Activated CD4-positive, alpha-beta memory T cell treated with anti-CD3 and anti-CD28 coated beads, Interleukin-2, amount 10 ng/mL, durations not matched to agents 7 days and 5 days (primary cell): ENCODE results near the gene OR5H14. TPM values are rescaled to one million over a fixed set of nuclear protein-coding genes. Genes with fewer than 3 reads are reported as not detected.
"Not testable (repeated sequence)": the region's sequence is repeated elsewhere in the genome, so short reads cannot be mapped to it uniquely, and the experiment has no call there.

Experiments
- CTCF ChIA-PET: fragments of 350-600 bp; sonication (Branson Sonifier 250); formaldehyde crosslinking; loops from one replicate; lab custom pipeline; 2021; ENCODE audit warnings: antibody characterized with exemption, inconsistent platforms; lab: Charles Lee
- POLR2A ChIA-PET: fragments of 350-600 bp; sonication (Branson Sonifier 250); formaldehyde crosslinking; loops from one replicate; lab custom pipeline; 2021; ENCODE audit warnings: antibody characterized with exemption; lab: Charles Lee
- DNase-seq: peaks from one replicate; pipeline ENCODE4 v3.0.0-alpha.2; 2020
- H3K27ac Mint-ChIP-seq: one replicate; pipeline ENCODE4 v1.8.0; 2021; ENCODE audit warnings: mild to moderate bottlenecking, mixed read lengths
- H3K27me3 Mint-ChIP-seq: one replicate; pipeline ENCODE4 v1.8.0; 2021; ENCODE audit warnings: mixed read lengths
- H3K36me3 Mint-ChIP-seq: one replicate; pipeline ENCODE4 v1.8.0; 2021; ENCODE audit warnings: low read depth, mixed read lengths
- H3K4me1 Mint-ChIP-seq: one replicate; pipeline ENCODE4 v1.8.0; 2021; ENCODE audit warnings: mixed read lengths
- H3K4me3 Mint-ChIP-seq: one replicate; pipeline ENCODE4 v1.8.0; 2021; ENCODE audit warnings: mild to moderate bottlenecking, mixed read lengths
- H3K9me3 Mint-ChIP-seq: one replicate; pipeline ENCODE4 v1.8.0; 2021; ENCODE audit warnings: mixed read lengths
- total RNA-seq, 2 experiments: library from RNA; stranded (reverse); gene quantifications; one replicate each; pipeline ENCODE4 v1.2.3, GENCODE V29; 2021

OR5H14 gene
- total RNA-seq, 2 experiments from 2014 or later, result not detected

DNA sequence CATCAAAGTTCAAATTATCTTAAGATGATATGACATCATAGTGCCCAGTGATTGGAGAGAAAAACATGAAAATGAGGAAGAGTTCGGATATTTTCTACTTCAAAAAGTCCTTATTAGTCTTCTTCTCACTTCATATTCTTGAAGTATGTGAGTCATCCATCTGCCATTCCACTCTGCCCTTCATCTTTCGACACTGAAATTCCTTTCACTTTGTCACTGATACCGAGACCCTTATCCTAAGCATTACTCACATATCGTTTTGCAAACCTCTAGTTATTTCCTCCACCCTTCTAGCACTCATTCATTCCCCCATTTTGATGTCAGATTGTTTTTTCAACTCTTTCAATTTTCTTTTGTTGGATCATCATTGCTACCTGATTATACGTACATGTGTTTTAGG, 4.0 kb downstream of the OR5H14 start:
- Mint-ChIP-seq H3K4me3 (no peak overlapping the region), H3K9me3 (no peaks in the 10 kb centered on the region), H3K36me3 (no peaks in the 10 kb centered on the region), H3K27me3 (peaks cover 7% of the 10 kb centered on the region), H3K27ac (no peak overlapping the region), H3K4me1 (no peaks in the 10 kb centered on the region)
- POLR2A ChIA-PET, result no interaction called here
- DNase-seq, result no peak
- CTCF ChIA-PET, result no interaction called here

DNA sequence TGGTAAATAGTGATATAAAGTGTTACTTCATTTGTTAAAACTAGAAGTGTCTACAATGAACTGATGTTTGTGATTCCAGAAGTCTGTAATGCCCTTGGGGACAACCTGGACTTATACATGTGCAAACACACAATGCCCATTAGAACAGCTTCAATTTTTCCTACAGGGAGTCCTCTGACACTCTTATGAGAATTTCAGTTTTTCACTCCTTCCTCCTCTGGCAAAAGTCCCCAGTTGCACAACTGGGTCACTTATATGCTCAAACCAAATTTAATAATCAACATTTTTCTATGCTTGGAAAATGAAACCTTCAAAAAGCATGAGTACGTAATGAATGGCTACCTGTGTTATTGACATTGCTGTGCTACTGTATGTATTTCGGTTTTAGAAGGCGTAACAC, 19.1 kb downstream of the OR5H14 start, which contains the start of gene OR5H15:
OR5H15 (plus strand) TSS at position 301 of the 400 bp plus-strand sequence. CDS start 2,004 bp downstream, outside the sequence.
- POLR2A ChIA-PET, result no interaction called here
- no peak within 1 kb of the TSS for H3K4me3 Mint-ChIP-seq

DNA sequence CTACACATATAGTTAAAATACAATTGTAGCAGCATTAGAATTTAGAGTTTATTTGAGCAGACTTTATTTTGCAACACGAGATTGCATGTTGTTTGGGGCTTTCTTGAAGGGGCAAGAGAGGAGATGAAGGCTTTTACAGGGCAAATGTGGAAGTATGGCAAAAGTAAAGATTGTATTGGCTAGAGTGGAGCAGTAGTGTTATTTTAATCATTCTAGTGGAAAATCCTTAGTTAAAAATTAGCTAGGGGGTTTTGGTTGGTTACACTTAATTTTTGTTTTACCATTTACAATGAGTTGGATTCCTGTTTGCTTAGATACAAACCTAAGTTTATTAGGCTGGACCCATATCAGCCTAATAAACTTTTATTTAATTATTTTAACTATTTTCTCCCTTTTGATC, 23.8 kb downstream of the OR5H14 start:
- ChIA-PET POLR2A (no interaction called here), CTCF (no interaction called here)
- H3K36me3 Mint-ChIP-seq, result peaks cover 4% of the 10 kb centered on the region
- no peak overlapping the region for H3K4me3 Mint-ChIP-seq
- H3K27ac Mint-ChIP-seq, result no peak overlapping the region
- peaks cover 3% of the 10 kb centered on the region for H3K9me3 Mint-ChIP-seq
- peaks cover 13% of the 10 kb centered on the region for H3K27me3 Mint-ChIP-seq
- H3K4me1 Mint-ChIP-seq, result peaks cover 6% of the 10 kb centered on the region
- no peak for DNase-seq

More for the DNA sequence above, 19.1 kb downstream of the OR5H14 start, which contains the start of gene OR5H15:
- Mint-ChIP-seq H3K4me1 (no peaks in the 10 kb centered on the region), H3K27ac (no peak within 1 kb of the TSS), H3K36me3 (no peaks in the 10 kb centered on the region), H3K27me3 (peaks cover 15% of the 10 kb centered on the region), H3K9me3 (no peaks in the 10 kb centered on the region)
- CTCF ChIA-PET, result no interaction called here
- DNase-seq, result no peak

DNA sequence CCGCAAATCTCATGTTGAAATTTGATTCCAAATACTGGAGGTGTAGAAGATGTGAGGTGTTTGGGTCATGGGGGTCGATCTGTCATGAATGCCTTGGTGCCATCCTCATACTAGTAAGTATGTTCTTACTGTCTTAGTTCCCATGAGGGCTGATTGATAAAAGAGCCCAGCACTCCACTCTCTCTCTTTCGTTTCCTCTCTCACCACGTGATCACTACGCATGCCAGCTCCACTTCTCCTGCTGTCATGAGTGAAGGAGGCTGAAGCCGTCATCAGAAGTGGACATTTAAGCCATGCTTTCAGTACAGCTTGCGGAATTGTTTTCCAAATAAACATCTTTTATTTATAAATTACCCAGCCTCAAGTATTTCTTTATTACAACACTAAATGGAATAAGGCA, 25.3 kb downstream of the OR5H14 start:
- DNase-seq, result no peak
- POLR2A ChIA-PET, result no interaction called here
- H3K9me3 Mint-ChIP-seq, result peaks cover 8% of the 10 kb centered on the region
- H3K36me3 Mint-ChIP-seq, result peaks cover 4% of the 10 kb centered on the region
- no peak overlapping the region for H3K27ac Mint-ChIP-seq
- no peak overlapping the region for H3K4me3 Mint-ChIP-seq
- CTCF ChIA-PET, result interaction anchor here (1.0 kb wide), 1 partner anchor 644 kb away, joined by 4 read pairs; no protein-coding TSS in a partner anchor
- H3K27me3 Mint-ChIP-seq, result peaks cover 14% of the 10 kb centered on the region
- peaks cover 6% of the 10 kb centered on the region for H3K4me1 Mint-ChIP-seq

GRCh38 chr3:98180319-98180890, 33.1 kb downstream of the OR5H14 start:
- DNase-seq, result no peak
- H3K36me3 Mint-ChIP-seq, result no peaks in the 10 kb centered on the region
- peaks cover 5% of the 10 kb centered on the region for H3K9me3 Mint-ChIP-seq
- no peak overlapping the region for H3K27ac Mint-ChIP-seq
- ChIA-PET POLR2A (no interaction called here), CTCF (no interaction called here)
- H3K4me1 Mint-ChIP-seq, result no peaks in the 10 kb centered on the region
- H3K27me3 Mint-ChIP-seq, result peaks cover 10% of the 10 kb centered on the region
- H3K4me3 Mint-ChIP-seq, result no peak overlapping the region

- no peak overlapping the region for H3K27ac Mint-ChIP-seq
- CTCF ChIA-PET, result no interaction called here
- POLR2A ChIA-PET, result no interaction called here
- no peaks in the 10 kb centered on the region for H3K9me3 Mint-ChIP-seq
- no peak overlapping the region for H3K4me3 Mint-ChIP-seq
- H3K36me3 Mint-ChIP-seq, result no peaks in the 10 kb centered on the region
- H3K27me3 Mint-ChIP-seq, result peaks cover 6% of the 10 kb centered on the region
- no peak for DNase-seq
- peaks cover 3% of the 10 kb centered on the region for H3K4me1 Mint-ChIP-seq
Measured at GRCh38 chr3:98182196-98182595, 34.9 kb downstream of the OR5H14 start.

GRCh38 chr3:98185180-98185579, 37.9 kb downstream of the OR5H14 start:
- DNase-seq, result no peak
- Mint-ChIP-seq H3K27me3 (peaks cover 4% of the 10 kb centered on the region), H3K4me3 (no peak overlapping the region), H3K27ac (no peak overlapping the region), H3K4me1 (peaks cover 14% of the 10 kb centered on the region), H3K36me3 (no peaks in the 10 kb centered on the region), H3K9me3 (no peaks in the 10 kb centered on the region)
- ChIA-PET POLR2A (interaction anchor here (1.4 kb wide), 1 partner anchor 409 kb away, joined by 3 read pairs; the partner anchor contains the start of gene CPOX), CTCF (no interaction called here)

GRCh38 chr3:98188545-98188944, 41.3 kb downstream of the OR5H14 start:
- Mint-ChIP-seq H3K36me3 (no peaks in the 10 kb centered on the region), H3K4me3 (no peak overlapping the region), H3K4me1 (peaks cover 14% of the 10 kb centered on the region), H3K27me3 (peaks cover 12% of the 10 kb centered on the region), H3K9me3 (no peaks in the 10 kb centered on the region), H3K27ac (no peak overlapping the region)
- ChIA-PET POLR2A (no interaction called here), CTCF (interaction anchor here (1.7 kb wide), 1 partner anchor 150 kb away, joined by 6 read pairs; no protein-coding TSS in a partner anchor)
- no peak for DNase-seq

- DNase-seq, H3K27ac Mint-ChIP-seq, POLR2A ChIA-PET, H3K4me3 Mint-ChIP-seq, H3K9me3 Mint-ChIP-seq, H3K36me3 Mint-ChIP-seq: not testable (repeated sequence)
- CTCF ChIA-PET, result interaction anchor here (1.0 kb wide), 1 partner anchor 411 kb away, joined by 3 read pairs; no protein-coding TSS in a partner anchor
- H3K27me3 Mint-ChIP-seq, result peaks cover 12% of the 10 kb centered on the region
- peaks cover 14% of the 10 kb centered on the region for H3K4me1 Mint-ChIP-seq
Measured at GRCh38 chr3:98190911-98191310, 43.6 kb downstream of the OR5H14 start.

DNA sequence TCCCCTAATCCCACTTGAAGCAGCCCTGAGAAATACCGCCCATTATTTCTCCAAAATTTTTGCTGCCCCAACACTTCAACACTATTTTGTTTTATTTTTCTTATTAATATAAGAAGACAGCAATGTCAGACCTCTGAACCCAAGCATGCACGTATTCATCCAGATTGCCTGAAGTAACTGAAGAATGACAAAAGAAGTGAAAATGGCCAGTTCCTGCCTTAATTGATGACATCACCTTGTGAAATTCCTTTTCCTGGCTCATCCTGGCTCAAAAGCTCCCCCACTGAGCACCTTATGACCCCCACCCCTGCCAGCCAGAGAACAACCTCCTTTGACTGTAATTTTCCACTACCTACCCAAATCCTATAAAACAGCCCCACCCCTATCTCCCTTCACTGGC, 49.0 kb downstream of the OR5H14 start:
- POLR2A ChIA-PET, H3K9me3 Mint-ChIP-seq, CTCF ChIA-PET, DNase-seq, H3K27me3 Mint-ChIP-seq, H3K4me1 Mint-ChIP-seq, H3K27ac Mint-ChIP-seq, H3K36me3 Mint-ChIP-seq, H3K4me3 Mint-ChIP-seq: not testable (repeated sequence)

GRCh38 chr3:98199020-98199419, 51.7 kb downstream of the OR5H14 start:
- H3K36me3 Mint-ChIP-seq, result no peaks in the 10 kb centered on the region
- H3K4me1 Mint-ChIP-seq, result no peaks in the 10 kb centered on the region
- no peak overlapping the region for H3K4me3 Mint-ChIP-seq
- no peak overlapping the region for H3K27ac Mint-ChIP-seq
- no peak for DNase-seq
- POLR2A ChIA-PET, result no interaction called here
- CTCF ChIA-PET, result no interaction called here
- H3K27me3 Mint-ChIP-seq, result no peaks in the 10 kb centered on the region
- no peaks in the 10 kb centered on the region for H3K9me3 Mint-ChIP-seq

Other genes starting within 250 kb of the OR5H14 start
- gene RIOX2, start 175.0 kb upstream of the OR5H14 start, total RNA-seq, result 10 to 100 TPM; 46.5 to 46.7 TPM
- not detected for gene GABRR3, start 112.2 kb upstream of the OR5H14 start, total RNA-seq
- gene OR5AC2, start 60.3 kb upstream of the OR5H14 start, total RNA-seq, result not detected
- gene OR5H1, start 16.8 kb upstream of the OR5H14 start, total RNA-seq, result not detected
- gene OR5H15, start 19.2 kb downstream of the OR5H14 start, total RNA-seq, result not detected
- not detected for gene OR5H6, start 116.8 kb downstream of the OR5H14 start, total RNA-seq
- not detected for gene OR5H2, start 135.0 kb downstream of the OR5H14 start, total RNA-seq
- gene OR5K4, start 206.4 kb downstream of the OR5H14 start, total RNA-seq, result not detected
- not detected for gene OR5K3, start 243.2 kb downstream of the OR5H14 start, total RNA-seq